ENCODE data around the gene BBOF1.

DNA sequence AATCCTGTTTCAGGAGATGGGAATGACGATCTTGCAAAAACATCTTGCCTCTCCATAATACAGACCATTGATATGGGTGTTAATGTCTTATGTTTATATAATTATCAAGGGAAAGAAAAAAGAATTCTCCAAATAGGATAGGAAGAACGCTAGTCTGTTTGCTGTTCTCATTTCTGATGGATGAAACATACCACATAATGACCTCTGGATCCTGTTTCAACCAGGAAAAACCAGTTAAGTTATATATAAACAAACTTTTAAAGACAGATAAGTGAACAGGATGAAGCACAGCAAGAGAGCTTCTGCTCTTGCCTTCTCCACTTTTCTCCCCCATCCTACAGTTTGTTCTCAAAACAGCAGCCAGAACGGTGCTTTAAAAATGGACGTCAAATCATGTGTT lies 41.3 kb upstream of the BBOF1 start:
- TF ChIP-seq, protein P1, sequence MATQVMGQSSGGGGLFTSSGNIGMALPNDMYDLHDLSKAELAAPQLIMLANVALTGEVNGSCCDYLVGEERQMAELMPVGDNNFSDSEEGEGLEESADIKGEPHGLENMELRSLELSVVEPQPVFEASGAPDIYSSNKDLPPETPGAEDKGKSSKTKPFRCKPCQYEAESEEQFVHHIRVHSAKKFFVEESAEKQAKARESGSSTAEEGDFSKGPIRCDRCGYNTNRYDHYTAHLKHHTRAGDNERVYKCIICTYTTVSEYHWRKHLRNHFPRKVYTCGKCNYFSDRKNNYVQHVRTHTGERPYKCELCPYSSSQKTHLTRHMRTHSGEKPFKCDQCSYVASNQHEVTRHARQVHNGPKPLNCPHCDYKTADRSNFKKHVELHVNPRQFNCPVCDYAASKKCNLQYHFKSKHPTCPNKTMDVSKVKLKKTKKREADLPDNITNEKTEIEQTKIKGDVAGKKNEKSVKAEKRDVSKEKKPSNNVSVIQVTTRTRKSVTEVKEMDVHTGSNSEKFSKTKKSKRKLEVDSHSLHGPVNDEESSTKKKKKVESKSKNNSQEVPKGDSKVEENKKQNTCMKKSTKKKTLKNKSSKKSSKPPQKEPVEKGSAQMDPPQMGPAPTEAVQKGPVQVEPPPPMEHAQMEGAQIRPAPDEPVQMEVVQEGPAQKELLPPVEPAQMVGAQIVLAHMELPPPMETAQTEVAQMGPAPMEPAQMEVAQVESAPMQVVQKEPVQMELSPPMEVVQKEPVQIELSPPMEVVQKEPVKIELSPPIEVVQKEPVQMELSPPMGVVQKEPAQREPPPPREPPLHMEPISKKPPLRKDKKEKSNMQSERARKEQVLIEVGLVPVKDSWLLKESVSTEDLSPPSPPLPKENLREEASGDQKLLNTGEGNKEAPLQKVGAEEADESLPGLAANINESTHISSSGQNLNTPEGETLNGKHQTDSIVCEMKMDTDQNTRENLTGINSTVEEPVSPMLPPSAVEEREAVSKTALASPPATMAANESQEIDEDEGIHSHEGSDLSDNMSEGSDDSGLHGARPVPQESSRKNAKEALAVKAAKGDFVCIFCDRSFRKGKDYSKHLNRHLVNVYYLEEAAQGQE (IDR thresholded peaks at IDR 0.05) = no peak
- TF ChIP-seq CTCF (IDR thresholded peaks at IDR 0.05; ENCODE audit: low read depth, low read length, missing input control) = no peak
- no peak for TF ChIP-seq EGR1 (IDR thresholded peaks at IDR 0.05; ENCODE audit: low read depth in 2 of 2)
- TF ChIP-seq, protein P2, sequence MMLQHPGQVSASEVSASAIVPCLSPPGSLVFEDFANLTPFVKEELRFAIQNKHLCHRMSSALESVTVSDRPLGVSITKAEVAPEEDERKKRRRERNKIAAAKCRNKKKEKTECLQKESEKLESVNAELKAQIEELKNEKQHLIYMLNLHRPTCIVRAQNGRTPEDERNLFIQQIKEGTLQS (IDR thresholded peaks at IDR 0.05) = no peak

All from liver (tissue), 3 donors.